Liver (tissue), 9 donors: Measurements from ENCODE around the gene ARHGAP30. TPM values are rescaled to one million over a fixed set of nuclear protein-coding genes. Genes with fewer than 3 reads are reported as not detected.
"Not testable (repeated sequence)": the region's sequence is repeated elsewhere in the genome, so short reads cannot be mapped to it uniquely, and the experiment has no call there.

ENCODE experiments used
- DNase-seq: peaks from one replicate; pipeline ENCODE4 v3.0.0-alpha.2; 2017; ENCODE audit warnings: low spot score
- H3K27ac ChIP-seq, 2 donors: one replicate each; pipeline ENCODE4 v1.7.0; 2013; ENCODE audit warnings: inconsistent platforms in 2 of 2, low read length in 2 of 2, control low read depth in 1 of 2, low read depth in 1 of 2, mild to moderate bottlenecking in 1 of 2
- H3K27me3 ChIP-seq, 4 donors: one replicate each; pipeline versions ENCODE4 v1.6.1 to v1.7.0; 2013; ENCODE audit warnings: low read length in 3 of 4, inconsistent platforms in 1 of 4, mild to moderate bottlenecking in 1 of 4, moderate library complexity in 1 of 4; ENCODE audit not compliant: control insufficient read depth in 4 of 4, insufficient read depth in 4 of 4
- H3K36me3 ChIP-seq, 4 donors: one replicate each; pipeline versions ENCODE4 v1.6.1 to v1.7.0; 2013; ENCODE audit warnings: low read length in 3 of 4, mild to moderate bottlenecking in 3 of 4, low read depth in 1 of 4, moderate library complexity in 1 of 4; ENCODE audit not compliant: control insufficient read depth in 4 of 4, insufficient read depth in 3 of 4
- H3K4me1 ChIP-seq, 4 donors: one replicate each; pipeline versions ENCODE4 v1.6.1 to v1.7.0; 2013; ENCODE audit warnings: low read length in 3 of 4, mild to moderate bottlenecking in 3 of 4, moderate library complexity in 1 of 4; ENCODE audit not compliant: control insufficient read depth in 4 of 4, insufficient read depth in 4 of 4
- H3K4me3 ChIP-seq, 3 donors: one replicate each; pipeline versions ENCODE4 v1.6.1 to v1.7.0; 2013; ENCODE audit warnings: low read length in 3 of 3, control low read depth in 1 of 3, low read depth in 1 of 3, mild to moderate bottlenecking in 1 of 3
- H3K9ac ChIP-seq, 2 donors: one replicate each; pipeline ENCODE4 v1.7.0; 2013; ENCODE audit warnings: low read length in 2 of 2, mild to moderate bottlenecking in 2 of 2, moderate library complexity in 2 of 2, control low read depth in 1 of 2, low read depth in 1 of 2
- H3K9me3 ChIP-seq, 4 donors: one replicate each; pipeline versions ENCODE4 v1.6.1 to v1.7.0; 2013; ENCODE audit warnings: low read length in 3 of 4; ENCODE audit not compliant: control insufficient read depth in 4 of 4
- GABPA ChIP-seq, 2 donors: IDR thresholded peaks in 1 of 2; conservative IDR thresholded peaks in 1 of 2; 2 replicates each; pipeline ENCODE4 v1.6.1; 2016; ENCODE audit warnings: antibody characterized with exemption in 2 of 2, mild to moderate bottlenecking in 1 of 2, moderate library complexity in 1 of 2
- HNF4A ChIP-seq, 2 donors: conservative IDR thresholded peaks; 2 replicates each; pipeline ENCODE4 v1.6.1; 2016; ENCODE audit warnings: antibody characterized with exemption in 2 of 2, mild to moderate bottlenecking in 2 of 2
- HNF4G ChIP-seq: IDR thresholded peaks from 2 replicates; pipeline ENCODE4 v1.6.1; 2016; ENCODE audit warnings: antibody characterized with exemption
- YY1 ChIP-seq: IDR thresholded peaks from 2 replicates; pipeline ENCODE4 v1.6.1; 2016; ENCODE audit warnings: antibody characterized with exemption, mild to moderate bottlenecking
- WGBS: extraction: QIAGEN DNeasy Blood & Tissue Kit; methylation state at CpG from one replicate; pipeline ENCODE4 v1.1.7; 2013; 5-methylcytosine and 5-hydroxymethylcytosine counted together
- polyA plus RNA-seq, 2 donors: library from polyadenylated mRNA; stranded (reverse) in 1 of 2; unstranded in 1 of 2; fragments of 200-250 nt in 1 of 2; fragments of >200 nt in 1 of 2; fragmentation: Nextera tagmentation in 1 of 2; extraction: Ambion mirVana in 1 of 2; gene quantifications; one replicate each; pipeline versions ENCODE4 v1.2.1 to v1.2.3, GENCODE V29; 2013 to 2015
- total RNA-seq, 2 donors: library from RNA; depleted of rRNA; stranded (reverse); fragments of >200 nt; gene quantifications; one replicate each; pipeline ENCODE4 v1.2.3, GENCODE V29; 2014
- TF ChIP-seq, protein P1 (sequence below): IDR thresholded peaks from 2 replicates; pipeline ENCODE4 v1.6.1; 2016; ENCODE audit warnings: antibody characterized with exemption
- donor health status: healthy.
- donor health status: healthy.
- donor health status: healthy.
- donor health status: healthy.
- donor health status: healthy.

The ARHGAP30 gene
- total and polyA plus RNA-seq, 4 donors: 1.2 to 8.9 (median 5.0) TPM

DNA sequence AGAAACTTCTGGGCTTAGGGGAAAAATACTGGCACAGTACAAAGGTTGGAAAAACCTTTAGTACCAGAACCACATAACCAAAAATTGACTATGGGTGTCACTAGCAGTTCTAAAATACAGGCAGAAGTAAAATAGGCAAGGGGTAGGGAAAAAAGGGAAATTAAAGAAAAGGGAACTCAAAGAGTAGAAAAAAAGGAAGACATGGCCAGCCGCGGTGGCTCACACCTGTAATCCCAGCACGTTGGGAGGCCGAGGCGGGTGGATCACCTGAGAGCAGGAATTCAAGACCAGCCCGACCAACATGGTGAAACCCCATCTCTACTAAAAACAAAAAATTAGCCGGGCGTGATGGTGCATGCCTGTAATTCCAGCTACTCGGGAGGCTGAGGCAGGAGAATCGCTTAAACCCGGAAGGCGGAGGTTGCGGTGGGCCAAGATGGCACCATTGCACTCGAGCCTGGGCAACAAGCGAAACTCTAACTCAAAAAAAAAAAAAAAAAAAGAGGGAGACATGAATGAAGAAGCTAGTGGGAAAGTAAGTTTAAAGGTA is 50.5 kb downstream of the ARHGAP30 start:
- not testable (repeated sequence) for DNase-seq, H3K36me3 ChIP-seq, H3K27me3 ChIP-seq, H3K9me3 ChIP-seq
- H3K27ac ChIP-seq: peak overlapping the region; percentile 82 to 92
- 88% methylated on average over 15 of the region's 15 CpGs for WGBS
- H3K9ac ChIP-seq: peak overlapping the region in 1 of 2 donors; percentile 27
- peak in 1 of 2 donors; percentile 12 for TF ChIP-seq HNF4A (conservative IDR thresholded peaks at IDR 0.05)
- H3K4me1 ChIP-seq: peaks cover 11 to 36% (median 18%) of the 10 kb centered on the region in 4 donors
- H3K4me3 ChIP-seq: peak overlapping the region in 2 of 3 donors; percentile 74 to 92

DNA sequence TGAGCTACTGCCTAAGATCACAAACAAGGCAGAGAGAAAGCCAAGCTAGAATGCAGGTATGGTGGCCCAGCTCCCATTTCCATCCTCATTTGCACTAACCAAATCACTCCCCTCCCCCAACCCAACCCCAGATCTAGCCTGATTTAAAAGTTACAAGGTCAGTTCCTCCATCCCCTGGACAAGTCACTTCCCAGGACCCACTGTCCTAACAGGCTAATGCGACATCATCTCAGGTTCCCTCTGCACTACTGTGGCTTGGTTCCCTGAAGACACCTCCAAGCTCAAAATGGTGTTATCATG is 51.1 kb downstream of the ARHGAP30 start:
- H3K9ac ChIP-seq: peak overlapping the region in 1 of 2 donors; percentile 33
- H3K36me3 ChIP-seq: no peaks in the 10 kb centered on the region
- 95% methylated on average over 1 of the region's 1 CpG for WGBS
- H3K9me3 ChIP-seq: no peaks in the 10 kb centered on the region
- peak overlapping the region; percentile 82 to 92 for H3K27ac ChIP-seq
- H3K27me3 ChIP-seq: no peaks in the 10 kb centered on the region
- TF ChIP-seq, protein P1, sequence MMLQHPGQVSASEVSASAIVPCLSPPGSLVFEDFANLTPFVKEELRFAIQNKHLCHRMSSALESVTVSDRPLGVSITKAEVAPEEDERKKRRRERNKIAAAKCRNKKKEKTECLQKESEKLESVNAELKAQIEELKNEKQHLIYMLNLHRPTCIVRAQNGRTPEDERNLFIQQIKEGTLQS: no peak
- TF ChIP-seq YY1: peak; percentile 0
- peaks cover 11 to 37% (median 18%) of the 10 kb centered on the region in 4 donors for H3K4me1 ChIP-seq
- H3K4me3 ChIP-seq: peak overlapping the region in 1 of 3 donors; percentile 16
- no peak for DNase-seq

DNA sequence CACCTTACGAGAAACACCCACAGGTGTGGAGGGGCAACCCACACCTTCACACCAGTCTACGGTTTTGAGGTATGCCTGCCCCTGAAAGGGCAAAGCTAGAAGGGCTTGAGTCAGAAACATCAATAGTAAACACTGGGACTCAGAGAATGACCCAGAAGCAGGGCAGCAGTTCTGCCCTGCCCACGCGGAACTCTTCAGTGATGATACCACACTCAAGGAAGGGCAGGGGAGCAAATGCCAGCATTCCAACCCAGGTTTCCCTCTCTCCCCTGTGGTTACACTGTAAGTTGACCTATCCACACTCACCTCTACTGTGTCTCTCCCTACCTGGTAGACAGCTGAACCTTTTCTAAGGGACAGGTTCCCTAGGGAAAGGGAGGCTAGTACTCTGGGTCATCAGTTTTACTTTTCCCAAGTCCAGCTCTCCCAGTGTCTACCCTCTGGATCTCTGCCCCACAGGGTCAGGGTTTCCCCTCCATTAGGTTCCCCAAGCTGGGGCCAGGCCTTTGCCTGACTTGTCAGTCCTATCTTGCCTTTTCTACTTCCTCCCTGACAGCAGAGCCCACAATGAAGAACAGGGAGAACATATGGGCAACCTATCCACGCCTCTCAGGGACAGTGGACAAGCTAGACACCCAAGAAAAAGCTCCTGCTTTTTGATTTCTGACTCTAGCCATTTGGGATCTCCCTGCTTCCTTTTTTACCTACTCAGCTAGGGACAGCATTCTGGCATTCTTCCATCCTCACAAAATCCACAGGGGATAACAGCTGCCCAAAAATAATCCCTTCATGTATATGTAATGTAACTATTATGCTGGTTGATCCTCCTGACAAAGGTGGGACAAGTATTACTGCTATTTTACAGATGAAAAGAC is 51.7 kb downstream of the ARHGAP30 start:
- H3K36me3 ChIP-seq: no peaks in the 10 kb centered on the region
- peak overlapping the region; percentile 82 to 92 for H3K27ac ChIP-seq
- H3K9me3 ChIP-seq: no peaks in the 10 kb centered on the region
- DNase-seq: no peak
- H3K4me1 ChIP-seq: peaks cover 11 to 42% (median 19%) of the 10 kb centered on the region in 4 donors
- H3K27me3 ChIP-seq: no peaks in the 10 kb centered on the region
- H3K9ac ChIP-seq: peak overlapping the region in 1 of 2 donors; percentile 33
- WGBS: 79% methylated on average over 5 of the region's 5 CpGs
- TF ChIP-seq HNF4G: no peak
- TF ChIP-seq YY1: peak; percentile 5
- no peak for TF ChIP-seq GABPA (IDR thresholded peaks at IDR 0.05 in 1 of 2, conservative IDR thresholded peaks at IDR 0.05 in 1 of 2)
- H3K4me3 ChIP-seq: peak overlapping the region in 1 of 3 donors; percentile 7

DNA sequence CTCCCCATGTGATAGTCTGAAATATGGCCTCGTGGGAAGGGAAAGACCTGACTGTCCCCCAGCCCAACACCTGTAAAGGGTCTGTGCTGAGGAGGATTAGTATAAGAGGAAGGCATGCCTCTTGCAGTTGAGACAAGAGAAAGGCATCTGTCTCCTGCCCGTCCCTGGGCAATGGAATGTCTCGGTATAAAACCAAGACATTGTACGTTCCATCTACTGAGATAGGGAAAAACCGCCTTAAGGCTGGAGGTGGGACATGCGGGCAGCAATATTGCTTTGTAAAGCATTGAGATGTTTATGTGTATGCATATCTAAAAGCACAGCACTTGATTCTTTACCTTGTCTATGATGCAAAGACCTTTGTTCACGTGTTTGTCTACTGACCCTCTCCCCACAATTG is 52.5 kb downstream of the ARHGAP30 start:
- not testable (repeated sequence) for H3K36me3 ChIP-seq, H3K9ac ChIP-seq, H3K27me3 ChIP-seq, H3K9me3 ChIP-seq, DNase-seq, H3K4me3 ChIP-seq
- Histone ChIP-seq H3K4me1 (peaks cover 11 to 45% (median 22%) of the 10 kb centered on the region in 4 donors), H3K27ac (peak overlapping the region in 1 of 2 donors; percentile 8)
- 85% methylated on average over 7 of the region's 7 CpGs for WGBS

DNA sequence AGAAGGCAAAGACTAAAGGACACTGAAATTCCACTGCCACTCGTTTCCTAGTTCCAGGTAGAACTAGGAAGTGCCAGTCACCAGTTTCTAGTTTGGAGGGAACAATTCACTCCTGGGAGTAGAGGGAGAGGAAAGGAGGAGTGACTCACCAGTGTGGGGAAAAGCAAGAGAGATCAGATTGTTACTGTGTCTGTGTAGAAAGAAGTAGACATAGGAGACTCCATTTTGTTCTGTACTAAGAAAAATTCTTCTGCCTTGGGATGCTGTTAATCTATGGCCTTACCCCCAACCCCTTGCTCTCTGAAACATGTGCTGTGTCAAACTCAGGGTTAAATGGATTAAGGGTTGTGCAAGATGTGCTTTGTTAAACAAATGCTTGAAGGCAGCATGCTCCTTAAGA is 53.0 kb downstream of the ARHGAP30 start:
- Histone ChIP-seq H3K27ac (peak overlapping the region; percentile 56 to 60), H3K4me1 (peaks cover 11 to 50% (median 24%) of the 10 kb centered on the region in 4 donors)
- not testable (repeated sequence) for H3K9me3 ChIP-seq, H3K36me3 ChIP-seq, DNase-seq, H3K27me3 ChIP-seq, H3K9ac ChIP-seq, H3K4me3 ChIP-seq
- WGBS: 25% methylated on average over 1 of the region's 1 CpG
- peak in 1 of 2 donors; percentile 44 for TF ChIP-seq HNF4A (conservative IDR thresholded peaks at IDR 0.05)
